Fibroblast of lung (primary cell): Measurements from ENCODE around the gene NTN1.

Experiments used
- CTCF ChIP-seq, 2 donors: IDR thresholded peaks in 1 of 2; conservative IDR thresholded peaks in 1 of 2; 1 replicate in 1 of 2; 2 replicates in 1 of 2; pipeline ENCODE4 v1.5.1; 2011 to 2012; ENCODE audit warnings: low read length in 2 of 2, control low read depth in 1 of 2, inconsistent platforms in 1 of 2, low read depth in 1 of 2, mild to moderate bottlenecking in 1 of 2
- EZH2 ChIP-seq: IDR thresholded peaks from 2 replicates; pipeline ENCODE4 v1.5.1; 2012; ENCODE audit warnings: low read length, control low read depth, mild to moderate bottlenecking; ENCODE audit errors: missing control alignments

- TF ChIP-seq CTCF (conservative IDR thresholded peaks at IDR 0.05 in 1 of 2, IDR thresholded peaks at IDR 0.05 in 1 of 2; ENCODE audit: low read depth in 1 of 2, low read length in 2 of 2) = no peak
- no peak for TF ChIP-seq EZH2
Observed at GRCh38 chr17:9177212-9177611, 155.9 kb downstream of the NTN1 start.
